GM12878 (cell line): ENCODE results near the gene GARNL3. TPM values are rescaled to one million over a fixed set of nuclear protein-coding genes. Genes with fewer than 3 reads are reported as not detected.

Source experiments
- ATAC-seq: fragments of 200-7000 bp; cut with Tn5 transposase; 3 replicates; pipeline ENCODE4 v1.9.1; 2020; ENCODE audit warnings: mild to moderate bottlenecking, moderate library complexity
- BruUV-seq: library from RNA; stranded (reverse); fragments of 400-500 nt; replicated peaks from 2 replicates; lab custom pipeline; 2021; lab: Mats Ljungman, UMichigan
- CTCF ChIA-PET: fragments of 300-600 bp; sonication (Branson Sonifier 250); formaldehyde crosslinking; extraction: SDS; loops from one replicate; lab custom pipeline; 2021; ENCODE audit warnings: inconsistent platforms; lab: Yijun Ruan, JAX
- POLR2A ChIA-PET: fragments of 350-600 bp; formaldehyde crosslinking; extraction: SDS; loops from one replicate; lab custom pipeline; 2021; ENCODE audit warnings: inconsistent platforms; lab: Charles Lee
- RAD21 ChIA-PET: fragments of 300-600 bp; sonication (Branson Sonifier 250); formaldehyde crosslinking; loops from one replicate; lab custom pipeline; 2023; ENCODE audit warnings: antibody characterized with exemption; ENCODE audit not compliant: unreplicated experiment; lab: Charles Lee
- SMC1A ChIA-PET: fragments of 300-600 bp; sonication (Branson Sonifier 250); formaldehyde crosslinking; loops from one replicate; lab custom pipeline; 2023; ENCODE audit not compliant: unreplicated experiment, uncharacterized antibody; lab: Charles Lee
- DNase-seq: peaks from one replicate; pipeline ENCODE4 v3.0.0-alpha.2; 2011; ENCODE audit warnings: low read depth, low spot score
- FAIRE-seq: peaks from 3 replicates; lab custom pipeline; 2011; peaks lifted over from hg19 to GRCh38; lab: Jason Lieb, UNC
- H2AFZ ChIP-seq: 2 replicates; pipeline ENCODE4 v1.6.0; 2011; ENCODE audit warnings: low read depth, low read length, control low read depth; ENCODE audit not compliant: control insufficient read depth
- H3K27ac ChIP-seq: 2 replicates; pipeline ENCODE4 v1.5.1; 2011; ENCODE audit warnings: control low read depth; ENCODE audit not compliant: control insufficient read depth, insufficient read depth
- H3K27me3 ChIP-seq, 2 experiments: replicated peaks in 1 of 2; 2 replicates each; pipeline versions ENCODE4 v1.6.0 to v1.6.1; 2011; ENCODE audit warnings: low read length in 1 of 2; ENCODE audit not compliant: control insufficient read depth in 2 of 2, insufficient read depth in 2 of 2
- H3K36me3 ChIP-seq, 2 experiments: 2 replicates each; pipeline ENCODE4 v1.5.1; 2011; ENCODE audit warnings: low read length in 1 of 2; ENCODE audit not compliant: control insufficient read depth in 2 of 2, insufficient read depth in 2 of 2
- H3K4me1 ChIP-seq: 2 replicates; pipeline ENCODE4 v1.6.1; 2011; ENCODE audit warnings: mild to moderate bottlenecking, low read length, moderate library complexity, mixed read lengths; ENCODE audit not compliant: control insufficient read depth, insufficient read depth
- H3K4me2 ChIP-seq: 2 replicates; pipeline ENCODE4 v1.6.0; 2011; ENCODE audit warnings: control low read depth; ENCODE audit not compliant: control insufficient read depth, insufficient read depth
- H3K4me3 ChIP-seq: fragments of 200-600 bp; sonication (generic); 2 replicates; pipeline ENCODE4 v1.5.1; 2016
- H3K79me2 ChIP-seq: 2 replicates; pipeline ENCODE4 v1.6.0; 2011; ENCODE audit warnings: low read length; ENCODE audit not compliant: control insufficient read depth, insufficient read depth
- H3K9ac ChIP-seq: 2 replicates; pipeline ENCODE4 v1.8.0; 2011; ENCODE audit warnings: low read length, control low read depth, mixed read lengths; ENCODE audit not compliant: control insufficient read depth, insufficient read depth
- H3K9me3 ChIP-seq: replicated peaks from 3 replicates; pipeline ENCODE4 v1.5.1; 2011; ENCODE audit warnings: mild to moderate bottlenecking, low read length; ENCODE audit not compliant: control insufficient read depth, insufficient read depth
- H4K20me1 ChIP-seq: 2 replicates; pipeline ENCODE4 v1.6.0; 2011; ENCODE audit not compliant: control insufficient read depth, insufficient read depth
- CBFB ChIP-seq: IDR thresholded peaks from 2 replicates; pipeline ENCODE4 v1.6.1; 2016; ENCODE audit warnings: antibody characterized with exemption, low read depth
- CREB1 ChIP-seq: IDR thresholded peaks from 2 replicates; pipeline ENCODE4 v1.6.1; 2012; ENCODE audit warnings: low read depth, mild to moderate bottlenecking, inconsistent platforms
- ETV6 ChIP-seq, 2 experiments: fragments of 450-650 bp in 1 of 2; IDR thresholded peaks in 1 of 2; conservative IDR thresholded peaks in 1 of 2; 2 replicates each; pipeline ENCODE4 v1.6.1; 2014; ENCODE audit warnings: antibody characterized with exemption in 1 of 2, borderline replicate concordance in 1 of 2, low read depth in 1 of 2, mild to moderate bottlenecking in 1 of 2, moderate library complexity in 1 of 2
- MAX ChIP-seq: IDR thresholded peaks from 2 replicates; pipeline ENCODE4 v1.6.1; 2012; ENCODE audit warnings: low read depth, low read length, improper control_type of control experiment
- NR2C2 ChIP-seq: IDR thresholded peaks from 2 replicates; pipeline ENCODE4 v1.6.1; 2011; ENCODE audit warnings: borderline replicate concordance, low read depth; ENCODE audit not compliant: control insufficient read depth, insufficient read length
- PAX5 ChIP-seq: IDR thresholded peaks from 2 replicates; pipeline ENCODE4 v1.6.1; 2011; ENCODE audit warnings: low read depth, low read length, borderline replicate concordance
- PRDM15 ChIP-seq: fragments of 450-650 bp; formaldehyde crosslinking; IDR thresholded peaks from 2 replicates; pipeline ENCODE4 v1.4.0; 2020; ENCODE audit warnings: mild to moderate bottlenecking, moderate library complexity
- SMAD5 ChIP-seq: IDR thresholded peaks from 2 replicates; pipeline ENCODE4 v1.6.1; 2016; ENCODE audit warnings: antibody characterized with exemption, low read depth
- SREBF2 ChIP-seq: IDR thresholded peaks from 2 replicates; pipeline ENCODE4 v1.6.1; 2012; ENCODE audit warnings: mild to moderate bottlenecking, low read length
- TCF12 ChIP-seq: IDR thresholded peaks from 2 replicates; pipeline ENCODE4 v1.6.1; 2011; ENCODE audit warnings: low read depth, mild to moderate bottlenecking, low read length
- ZBTB11 ChIP-seq: fragments of 450-650 bp; formaldehyde crosslinking; IDR thresholded peaks from 2 replicates; pipeline ENCODE4 v1.5.0; 2022; ENCODE audit warnings: mild to moderate bottlenecking, missing genetic modification characterization
- WGBS: methylation state at CpG from one replicate; pipeline ENCODE4 v1.1.6; 2016; ENCODE audit warnings: low lambda C conversion rate; ENCODE audit not compliant: insufficient replicate concordance, insufficient coverage; ENCODE audit errors: missing lambda C conversion rate; 5-methylcytosine and 5-hydroxymethylcytosine counted together
- in situ Hi-C: fragments of 300-500 bp; cut with MboI; formaldehyde crosslinking; loops from 9 replicates; pipeline ENCODE4 v1.14.3; 2018; ENCODE audit warnings: mixed read lengths
- intact Hi-C: fragments of 100-400 bp; cut with micrococcal nuclease; formaldehyde crosslinking; loops from one replicate; pipeline ENCODE4 v1.14.2; 2022; ENCODE audit not compliant: unreplicated experiment
- polyA plus RNA-seq, 11 experiments: library from polyadenylated mRNA; depleted of rRNA in 4 of 11; unstranded in 6 of 11; stranded (reverse) in 5 of 11; fragments of >200 nt; fragmentation: Nextera tagmentation in 4 of 11; fragmentation: Illumina TruSeq in 1 of 11; extraction: Ambion mirVana in 4 of 11; extraction: Trizol in 1 of 11; gene quantifications; 1 replicate in 1 of 11; 2 replicates in 10 of 11; pipeline versions ENCODE4 v1.2.1 to v1.2.3, GENCODE V29; 2011 to 2016; ENCODE audit warnings: inconsistent platforms in 2 of 11, missing spikeins in 2 of 11, low read depth in 1 of 11
- total RNA-seq, 4 experiments: library from RNA; depleted of rRNA in 3 of 4; stranded (reverse); fragments of >200 nt in 3 of 4; fragmentation: Illumina TruSeq in 1 of 4; extraction: Trizol in 1 of 4; gene quantifications; 2 replicates each; pipeline versions ENCODE4 v1.2.1 to v1.2.3, GENCODE V29; 2013 to 2021

Gene GARNL3
- total and polyA plus RNA-seq, 10 of the 15 experiments (the other 5 are each of a cell fraction or from before 2014, with no cell fraction given): 0.89 to 13.2 (median 6.3) TPM

- FAIRE-seq (no peak), ATAC-seq (no peak), DNase-seq (no peak)
- Histone ChIP-seq H4K20me1 (no peaks in the 10 kb centered on the region), H3K9ac (peak overlapping the region; percentile 51; the same call in 1 of the 2 replicates), H3K4me2 (peak overlapping the region; percentile 98), H3K4me1 (peaks cover 9% of the 10 kb centered on the region), H3K9me3 (no peaks in the 10 kb centered on the region), H3K79me2 (peaks cover 9% of the 10 kb centered on the region), H3K27ac (no peak overlapping the region; the same call in 1 of the 2 replicates), H3K36me3 (no peaks in the 10 kb centered on the region; a peak in 1 of 4 replicates), H3K4me3 (peak overlapping the region; percentile 54), H2AFZ (peak overlapping the region; percentile 62), H3K27me3 (no peaks in the 10 kb centered on the region)
- BruUV-seq: no TSS peak
- RAD21 ChIA-PET: interaction anchor here (0.6 to 1.9 kb wide), 34 partner anchors 8 to 1552 kb away, joined by 3 to 17 read pairs (median 4); partner anchors contain the start of genes LRSAM1, RALGPS1, RPL12 and ST6GALNAC4
- CTCF ChIA-PET: interaction anchor here (0.7 to 3.6 kb wide), 21 partner anchors 8 to 533 kb away, joined by 3 to 25 read pairs (median 4); partner anchors contain the start of gene ZNF79
- in situ Hi-C loops: loop anchor here (5.0 kb wide), 1 partner anchor 179 kb away; no protein-coding TSS in a partner anchor
- POLR2A ChIA-PET: interaction anchor here (0.6 to 1.6 kb wide), 11 partner anchors 9 to 416 kb away, joined by 3 to 18 read pairs (median 4); partner anchors contain the start of genes LRSAM1, RPL12 and ZNF79
- intact Hi-C loops: loop anchor here (2.0 to 5.0 kb wide), 3 partner anchors 84 to 454 kb away; no protein-coding TSS in a partner anchor
- SMC1A ChIA-PET: interaction anchor here (0.7 to 1.7 kb wide), 16 partner anchors 8 to 473 kb away, joined by 3 to 16 read pairs (median 4); partner anchors contain the start of genes LRSAM1, RPL12, TOR2A and ZNF79
- WGBS: under 1% methylated on average over 27 of the region's 27 CpGs
- TF ChIP-seq NR2C2 (no peak), MAX (peak; percentile 92), ZBTB11 (no peak), SREBF2 (no peak), PAX5 (0 out of 2 replicates have a peak, but pooled peaks have one; percentile 5), TCF12 (peak; percentile 80; the same call in 1 of the 2 replicates), CBFB (no peak), PRDM15 (no peak), ETV6 (conservative IDR thresholded peaks at IDR 0.05 in 1 of 2, IDR thresholded peaks at IDR 0.05 in 1 of 2; ENCODE audit: borderline replicate concordance in 1 of 2, low read depth in 1 of 2) (no peak), SMAD5 (no peak), CREB1 (no peak)
Observed at GRCh38 chr9:127396253-127396807, 131.8 kb downstream of the GARNL3 start.
